ENCODE measurements around the gene SMC6.
A peak's percentile ranks its signal among the peaks of the same experiment; 100 is the strongest.

The SMC6 gene

GRCh38 chr2:17753803-17754663, at the start of gene SMC6, which contains the start of gene GEN1:
Gene SMC6 (minus strand): TSS chr2:17753810. CDS start chr2:17745946, 7,864 bp downstream.
Gene GEN1 (plus strand): TSS chr2:17754138. CDS start chr2:17759944, 5,806 bp downstream.
- peak; percentile 88 for DNase-seq (ENCODE audit: low read depth)

- DNase-seq (ENCODE audit: low read depth) = no peak
These were observed 47.3 kb upstream of the SMC6 start for GRCh38 chr2:17800693-17801458.

- no peak for DNase-seq (ENCODE audit: low read depth)
These were observed 46.6 kb upstream of the SMC6 start for GRCh38 chr2:17800219-17800618.

GRCh38 chr2:17799301-17800120, 45.9 kb upstream of the SMC6 start:
- no peak for DNase-seq (ENCODE audit: low read depth)

GRCh38 chr2:17798338-17798737, 44.7 kb upstream of the SMC6 start:
- DNase-seq (ENCODE audit: low read depth) = no peak

GRCh38 chr2:17795309-17795708, 41.7 kb upstream of the SMC6 start:
- no peak for DNase-seq (ENCODE audit: low read depth)

GRCh38 chr2:17793803-17794354, 40.3 kb upstream of the SMC6 start:
- no peak for DNase-seq (ENCODE audit: low read depth)

GRCh38 chr2:17793296-17793695, 39.7 kb upstream of the SMC6 start:
- no peak for DNase-seq (ENCODE audit: low read depth)

- DNase-seq (ENCODE audit: low read depth) = no peak
These were observed 38.9 kb upstream of the SMC6 start for GRCh38 chr2:17792515-17792914.

GRCh38 chr2:17791817-17792130, 38.2 kb upstream of the SMC6 start:
- DNase-seq (ENCODE audit: low read depth) = no peak

- DNase-seq (ENCODE audit: low read depth) = no peak
These were observed 37.7 kb upstream of the SMC6 start for GRCh38 chr2:17791121-17791816.

- DNase-seq (ENCODE audit: low read depth) = no peak
These were observed 36.9 kb upstream of the SMC6 start for GRCh38 chr2:17790536-17790935.

GRCh38 chr2:17788773-17789172, 35.2 kb upstream of the SMC6 start:
- no peak for DNase-seq (ENCODE audit: low read depth)

GRCh38 chr2:17786727-17787126, 33.1 kb upstream of the SMC6 start:
- no peak for DNase-seq (ENCODE audit: low read depth)

GRCh38 chr2:17781482-17781881, 27.9 kb upstream of the SMC6 start:
- no peak for DNase-seq (ENCODE audit: low read depth)

- no peak for DNase-seq (ENCODE audit: low read depth)
These were observed 26.9 kb upstream of the SMC6 start for GRCh38 chr2:17780546-17780945.

GRCh38 chr2:17772532-17772931, 18.9 kb upstream of the SMC6 start:
- no peak for DNase-seq (ENCODE audit: low read depth)

- no peak for DNase-seq (ENCODE audit: low read depth)
These were observed 18.3 kb upstream of the SMC6 start for GRCh38 chr2:17771956-17772355.

- DNase-seq (ENCODE audit: low read depth) = no peak
These were observed 15.3 kb upstream of the SMC6 start for GRCh38 chr2:17768894-17769293.

- DNase-seq (ENCODE audit: low read depth) = no peak
These were observed 11.8 kb upstream of the SMC6 start for GRCh38 chr2:17765398-17765797.

- DNase-seq (ENCODE audit: low read depth) = no peak
These were observed 10.2 kb upstream of the SMC6 start for GRCh38 chr2:17763641-17764333.

Data from stimulated activated CD8-positive, alpha-beta memory T cell treated with anti-CD3 and anti-CD28 coated beads, Interleukin-12 subunit alpha, Interleukin-12 subunit beta, amount 100 ng/mL, for 4 hours (primary cell).